ENCODE results near the gene SIDT2.

DNA sequence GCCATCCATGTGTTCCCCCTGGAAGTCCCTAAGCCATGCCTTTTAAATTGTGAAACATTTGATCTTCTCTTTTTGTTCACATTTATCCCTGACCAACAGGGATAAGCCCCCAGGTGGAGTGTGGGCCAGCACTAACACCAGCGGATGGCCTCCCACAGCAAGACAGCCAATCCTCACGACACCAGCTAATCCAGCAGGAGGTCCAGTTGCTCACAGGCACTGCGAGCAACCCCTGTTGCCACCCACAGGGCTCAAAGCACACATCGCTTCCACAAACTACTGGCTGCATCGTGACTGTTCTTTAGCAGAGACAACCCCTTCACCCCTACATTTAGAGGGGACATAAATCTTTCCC is 51.4 kb downstream of the SIDT2 start:
- TF ChIP-seq, protein P1, sequence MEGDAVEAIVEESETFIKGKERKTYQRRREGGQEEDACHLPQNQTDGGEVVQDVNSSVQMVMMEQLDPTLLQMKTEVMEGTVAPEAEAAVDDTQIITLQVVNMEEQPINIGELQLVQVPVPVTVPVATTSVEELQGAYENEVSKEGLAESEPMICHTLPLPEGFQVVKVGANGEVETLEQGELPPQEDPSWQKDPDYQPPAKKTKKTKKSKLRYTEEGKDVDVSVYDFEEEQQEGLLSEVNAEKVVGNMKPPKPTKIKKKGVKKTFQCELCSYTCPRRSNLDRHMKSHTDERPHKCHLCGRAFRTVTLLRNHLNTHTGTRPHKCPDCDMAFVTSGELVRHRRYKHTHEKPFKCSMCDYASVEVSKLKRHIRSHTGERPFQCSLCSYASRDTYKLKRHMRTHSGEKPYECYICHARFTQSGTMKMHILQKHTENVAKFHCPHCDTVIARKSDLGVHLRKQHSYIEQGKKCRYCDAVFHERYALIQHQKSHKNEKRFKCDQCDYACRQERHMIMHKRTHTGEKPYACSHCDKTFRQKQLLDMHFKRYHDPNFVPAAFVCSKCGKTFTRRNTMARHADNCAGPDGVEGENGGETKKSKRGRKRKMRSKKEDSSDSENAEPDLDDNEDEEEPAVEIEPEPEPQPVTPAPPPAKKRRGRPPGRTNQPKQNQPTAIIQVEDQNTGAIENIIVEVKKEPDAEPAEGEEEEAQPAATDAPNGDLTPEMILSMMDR (conservative IDR thresholded peaks at IDR 0.05): no peak
- no peak for TF ChIP-seq EZH2 (IDR thresholded peaks at IDR 0.05; ENCODE audit: low read depth)
